Heart left ventricle (tissue), 16 donors: Measurements from ENCODE around the gene BCAM. TPM values are rescaled to one million over a fixed set of nuclear protein-coding genes. Genes with fewer than 3 reads are reported as not detected.
"Not testable (repeated sequence)": the region's sequence is repeated elsewhere in the genome, so short reads cannot be mapped to it uniquely, and the experiment has no call there.

ENCODE experiments used
- ATAC-seq, 4 donors: fragments of 200-7000 bp; cut with Tn5 transposase; one replicate each; pipeline ENCODE4 v1.9.1; 2020 to 2022; ENCODE audit warnings: moderate library complexity in 4 of 4, mild to moderate bottlenecking in 3 of 4, moderate number of reproducible peaks in 1 of 4
- DNase-seq, 5 donors: peaks; one replicate each; pipeline ENCODE4 v3.0.0-alpha.2; 2020
- H3K27ac ChIP-seq, 12 donors: fragments of 200-600 bp; sonication (generic) in 4 of 12; one replicate each; pipeline versions ENCODE4 v1.5.0 to v1.8.0; 2016 to 2022; ENCODE audit warnings: mild to moderate bottlenecking in 2 of 12
- H3K27me3 ChIP-seq, 9 donors: fragments of 200-600 bp; sonication (generic) in 2 of 9; one replicate each; pipeline versions ENCODE4 v1.5.1 to v1.8.0; 2016 to 2022; ENCODE audit warnings: mild to moderate bottlenecking in 3 of 9
- H3K36me3 ChIP-seq, 9 donors: fragments of 200-600 bp; sonication (generic) in 2 of 9; one replicate each; pipeline versions ENCODE4 v1.5.0 to v1.8.0; 2018 to 2022; ENCODE audit warnings: mild to moderate bottlenecking in 2 of 9
- H3K4me1 ChIP-seq, 12 donors: fragments of 200-600 bp; sonication (generic) in 4 of 12; one replicate each; pipeline versions ENCODE4 v1.5.0 to v1.8.0; 2016 to 2022; ENCODE audit warnings: mild to moderate bottlenecking in 3 of 12
- H3K4me3 ChIP-seq, 12 donors: fragments of 200-600 bp; sonication (generic) in 4 of 12; one replicate each; pipeline versions ENCODE4 v1.5.0 to v1.8.0; 2017 to 2022; ENCODE audit warnings: mild to moderate bottlenecking in 9 of 12, moderate library complexity in 4 of 12
- H3K9me3 ChIP-seq, 12 donors: fragments of 200-600 bp; sonication (generic) in 4 of 12; one replicate each; pipeline versions ENCODE4 v1.5.0 to v1.8.0; 2016 to 2022; ENCODE audit warnings: mild to moderate bottlenecking in 1 of 12
- CTCF ChIP-seq, 12 donors: fragments of 200-600 bp; sonication (generic) in 4 of 12; IDR thresholded peaks; one replicate each; pipeline versions ENCODE4 v1.5.0 to v1.8.0; 2018 to 2022; ENCODE audit warnings: antibody characterized with exemption in 12 of 12, mild to moderate bottlenecking in 5 of 12
- POLR2A ChIP-seq, 2 donors: fragments of 450-650 bp; IDR thresholded peaks; one replicate each; pipeline ENCODE4 v1.6.1; 2017; ENCODE audit warnings: antibody characterized with exemption in 2 of 2, mild to moderate bottlenecking in 2 of 2, moderate library complexity in 2 of 2
- WGBS, 4 donors: extraction: QIAGEN DNeasy Blood & Tissue Kit in 2 of 4; methylation state at CpG; one replicate each; pipeline versions ENCODE4 v1.1.5 to v1.1.7; 2013 to 2018; 5-methylcytosine and 5-hydroxymethylcytosine counted together
- intact Hi-C, 10 donors: fragments of 100-400 bp; cut with DNase I; formaldehyde crosslinking; loops; one replicate each; pipeline versions ENCODE4 v1.11.1 to v1.14.2; 2022
- polyA plus RNA-seq, 2 donors: library from polyadenylated mRNA; stranded (reverse); fragments of 200-250 nt; gene quantifications; one replicate each; pipeline ENCODE4 v1.2.3, GENCODE V29; 2013
- total RNA-seq, 9 donors: library from RNA; depleted of rRNA in 2 of 9; stranded (reverse); fragments of >200 nt in 2 of 9; fragmentation: NEBNext Ultra II Directional in 3 of 9; extraction: Animal tissue kit (Norgen Biotek cat#: 25700) in 3 of 9; gene quantifications; one replicate each; pipeline versions ENCODE4 v1.1.0 to v1.2.4, GENCODE V29; 2016 to 2023
- donor health status: ischemic (EF 13 %, LVEDD 7.1; RV severe dilation, severe dysfunction).
- donor health status: healthy with polysubstance abuse.
- donor health status: DM: no; HTN: yes; CAD: no.
- donor health status: DM: no; HTN: no; CAD: no.
- donor health status: ischemic (EF 25% LVEDD 6.9; RV normal size, moderate dysfunction).
- donor health status: ischemic (EF 25% LVEDD 5.7; RV mildly dilated, moderate dysfunction).
- donor health status: healthy.
- donor health status: DM: yes; HTN: yes; CAD: no.
- donor health status: ischemic (EF 35%, LVEDD 5.7; RV mildly dilated, moderate dysfunction).
- donor health status: nonischemic (EF 11% LVEDD 7.7; RV severe dilation, severe dysfunction).
- donor health status: DM: yes; HTN: yes; CAD: no.
- donor health status: PGD.
- donor health status: ischemic (EF 29% LVEDD 5.4; RV normal size, mild dysfunction).
- donor health status: nonischemic (EF 23%, LVEDD 6.1; RV moderate dilation, normal function).

The BCAM gene
- total and polyA plus RNA-seq, 11 donors, result 50.9 to 160 (median 94.3) TPM

- intact Hi-C loops, result loop anchor here in 2 of 10 donors (10.0 kb wide), 1 partner anchor 204 kb away; no protein-coding TSS in a partner anchor
- DNase-seq, result no peak
- H3K27me3 ChIP-seq, result peaks cover 0 to 13% (median 6%) of the 10 kb centered on the region in 9 donors
- ATAC-seq, result no peak
- H3K4me1 ChIP-seq, result peaks cover 0 to 6% (median under 1%) of the 10 kb centered on the region in 12 donors
- H3K27ac ChIP-seq, result no peak overlapping the region
- WGBS, 4 donors, result 92 to 100% (median 95%) methylated on average over 2 of the region's 2 CpGs
- no peak for TF ChIP-seq CTCF (IDR thresholded peaks at IDR 0.05)
- no peak for TF ChIP-seq POLR2A (IDR thresholded peaks at IDR 0.05)
- no peaks in the 10 kb centered on the region for H3K9me3 ChIP-seq
- no peaks in the 10 kb centered on the region for H3K36me3 ChIP-seq
- no peak overlapping the region for H3K4me3 ChIP-seq
These were observed 29.8 kb upstream of the BCAM start for GRCh38 chr19:44779150-44779549.

GRCh38 chr19:44781694-44782093 lies 27.2 kb upstream of the BCAM start:
- not testable (repeated sequence) for H3K27ac ChIP-seq, H3K4me3 ChIP-seq, DNase-seq, H3K9me3 ChIP-seq, H3K36me3 ChIP-seq, ATAC-seq
- Histone ChIP-seq H3K27me3 (peaks cover 0 to 13% (median 6%) of the 10 kb centered on the region in 9 donors), H3K4me1 (peaks cover 0 to 11% (median 4%) of the 10 kb centered on the region in 12 donors)
- intact Hi-C loops, result loop anchor here in 2 of 10 donors (5.0 to 10.0 kb wide), 2 partner anchors 61 to 173 kb away; partner anchors contain the start of gene CLPTM1 (in 1 of the 2)
- WGBS, 4 donors, result 80 to 96% (median 95%) methylated on average over 1 to 2 of the region's 2 CpGs

- H3K27ac ChIP-seq, result no peak overlapping the region
- H3K4me1 ChIP-seq, result peaks cover 0 to 9% (median 4%) of the 10 kb centered on the region in 12 donors
- DNase-seq (no peak), ATAC-seq (no peak)
- TF ChIP-seq POLR2A (IDR thresholded peaks at IDR 0.05), result no peak
- TF ChIP-seq CTCF (IDR thresholded peaks at IDR 0.05), result no peak
- 84 to 97% (median 90%) methylated on average over 5 of the region's 5 CpGs for WGBS, 4 donors
- no peaks in the 10 kb centered on the region for H3K9me3 ChIP-seq
- no peaks in the 10 kb centered on the region for H3K36me3 ChIP-seq
- no peak overlapping the region for H3K4me3 ChIP-seq
- H3K27me3 ChIP-seq, result peaks cover 0 to 5% (median 2%) of the 10 kb centered on the region in 9 donors
- intact Hi-C loops, result loop anchor here in 2 of 10 donors (5.0 to 10.0 kb wide), 2 partner anchors 60 to 172 kb away; partner anchors contain the start of gene CLPTM1 (in 1 of the 2)
These were observed 26.2 kb upstream of the BCAM start for GRCh38 chr19:44782729-44783128.

- H3K4me3 ChIP-seq, result no peak overlapping the region
- H3K27ac ChIP-seq, result no peak overlapping the region
- ATAC-seq, result no peak
- H3K9me3 ChIP-seq, result no peaks in the 10 kb centered on the region
- H3K36me3 ChIP-seq, result no peaks in the 10 kb centered on the region
- intact Hi-C loops, result loop anchor here in 2 of 10 donors (5.0 to 10.0 kb wide), 2 partner anchors 59 to 171 kb away; partner anchors contain the start of gene CLPTM1 (in 1 of the 2)
- DNase-seq, result no peak
- peaks cover 0 to 9% (median 4%) of the 10 kb centered on the region in 12 donors for H3K4me1 ChIP-seq
- 94 to 96% (median 96%) methylated on average over 4 of the region's 4 CpGs for WGBS, 4 donors
- H3K27me3 ChIP-seq, result no peaks in the 10 kb centered on the region
- TF ChIP-seq CTCF (IDR thresholded peaks at IDR 0.05) (no peak), POLR2A (IDR thresholded peaks at IDR 0.05) (no peak)
These were observed 25.4 kb upstream of the BCAM start for GRCh38 chr19:44783545-44783944.
